NCI-H128 (cell line): ENCODE measurements around the gene HECTD4.

Experiments
- DNase-seq: peaks from one replicate; lab custom pipeline; 2025; ENCODE audit not compliant: unreplicated experiment; lab: John Stamatoyannopoulos, UW

HECTD4 gene

GRCh38 chr12:112218150-112218549, 164.1 kb downstream of the HECTD4 start:
- no peak for DNase-seq

GRCh38 chr12:112217647-112218046, 164.6 kb downstream of the HECTD4 start:
- no peak for DNase-seq

- DNase-seq: no peak
These were observed 166.0 kb downstream of the HECTD4 start for GRCh38 chr12:112216223-112216622.

DNA sequence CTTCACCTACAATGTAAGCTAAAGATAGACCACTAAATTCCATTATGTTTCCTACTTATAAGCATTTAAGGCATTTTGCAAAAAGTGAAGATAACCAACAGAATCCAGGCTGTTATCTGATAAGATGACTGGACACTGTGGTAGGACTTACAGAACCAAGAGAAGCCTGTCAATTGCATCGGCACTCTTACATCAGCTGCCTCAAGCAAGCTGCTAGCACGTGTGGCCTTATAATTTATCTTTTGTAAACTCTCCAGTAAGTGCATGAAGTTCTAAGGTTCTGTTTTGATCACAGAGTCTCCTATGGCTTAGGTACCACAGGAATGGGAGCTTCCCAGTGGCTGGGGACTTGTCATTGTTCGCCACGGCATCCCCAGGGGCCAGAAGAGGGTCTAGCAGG, 168.2 kb downstream of the HECTD4 start:
- DNase-seq: no peak

DNA sequence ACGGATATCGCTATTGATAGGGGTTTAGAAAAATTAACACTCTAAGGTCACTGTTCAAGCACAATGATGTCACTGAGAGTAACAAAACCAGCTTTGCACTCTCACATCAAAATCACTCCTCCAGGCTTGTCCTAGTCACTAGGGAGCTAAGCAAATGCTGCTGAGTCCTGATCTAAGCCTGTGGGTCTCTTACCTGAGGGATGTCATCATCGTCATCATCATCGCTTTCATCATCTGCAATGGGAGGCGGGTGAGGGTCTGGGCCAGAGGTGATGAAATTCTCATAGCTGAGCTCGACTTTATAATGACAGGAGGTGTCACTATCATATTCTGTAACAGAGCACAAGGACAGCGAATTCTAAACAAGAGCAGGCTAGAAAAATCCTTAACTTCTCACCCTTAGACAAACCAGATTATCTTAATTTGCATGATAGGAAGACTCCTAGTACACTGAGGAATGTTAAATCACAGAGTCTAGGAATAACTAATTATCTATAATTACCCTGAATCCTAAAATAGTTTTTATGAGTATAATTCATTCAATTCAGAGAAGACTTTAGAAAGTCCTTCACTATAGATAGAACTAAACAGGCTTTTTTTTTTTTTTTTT, 173.8 kb downstream of the HECTD4 start:
- no peak for DNase-seq

- no peak for DNase-seq
These were observed 174.8 kb downstream of the HECTD4 start for GRCh38 chr12:112207397-112207924.

DNA sequence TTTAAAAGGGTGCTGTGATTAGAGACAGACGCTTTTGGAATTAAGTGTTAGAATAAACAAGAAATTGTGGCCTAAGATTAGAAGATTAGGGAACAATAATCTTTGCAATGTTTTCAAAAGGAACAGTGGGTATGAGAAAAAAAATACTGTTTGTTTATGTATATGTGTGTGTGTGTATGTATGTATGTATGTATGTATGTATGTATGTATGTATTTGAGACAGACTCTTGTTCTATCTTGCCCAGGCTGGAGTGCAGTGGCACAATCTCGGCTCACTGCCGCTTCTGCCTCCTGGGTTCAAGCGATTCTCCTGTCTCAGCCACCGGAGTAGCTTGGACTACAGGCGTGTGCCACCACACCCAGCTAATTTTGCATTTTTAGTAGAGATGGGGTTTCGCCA, 175.3 kb downstream of the HECTD4 start:
- DNase-seq: no peak

GRCh38 chr12:112199136-112199535, 183.1 kb downstream of the HECTD4 start:
- no peak for DNase-seq

DNA sequence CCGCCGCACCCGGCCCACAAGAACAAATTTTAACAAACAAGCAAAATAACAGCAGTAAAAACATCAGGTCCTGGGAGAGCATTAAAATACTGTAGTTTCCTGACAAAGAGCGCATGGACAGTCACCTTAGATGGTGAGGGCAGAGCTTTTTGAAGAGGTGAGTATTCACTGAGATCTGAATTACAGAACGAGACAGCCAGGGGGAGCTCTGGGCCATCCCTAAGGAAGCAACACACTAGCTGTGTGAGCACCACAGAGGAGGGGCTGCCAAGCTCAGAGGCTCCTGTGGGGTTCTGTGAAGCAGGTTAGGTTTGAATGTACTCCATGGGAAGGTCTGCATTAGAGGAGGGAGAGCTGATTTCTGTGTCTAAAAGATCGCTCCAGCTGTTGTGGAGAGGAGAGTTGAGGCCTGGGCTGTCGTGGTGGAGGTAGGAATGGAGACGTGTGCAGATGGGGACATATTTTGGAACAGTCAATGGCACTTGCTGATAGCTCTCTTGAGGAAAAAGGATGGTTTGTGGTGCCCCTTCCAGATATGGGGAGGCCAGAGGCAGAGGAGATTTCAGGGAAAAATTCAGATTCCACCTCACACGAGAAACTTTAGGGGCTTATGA, 184.0 kb downstream of the HECTD4 start:
- DNase-seq: peak; percentile 16

- no peak for DNase-seq
These were observed 185.9 kb downstream of the HECTD4 start for GRCh38 chr12:112196196-112196875.

DNA sequence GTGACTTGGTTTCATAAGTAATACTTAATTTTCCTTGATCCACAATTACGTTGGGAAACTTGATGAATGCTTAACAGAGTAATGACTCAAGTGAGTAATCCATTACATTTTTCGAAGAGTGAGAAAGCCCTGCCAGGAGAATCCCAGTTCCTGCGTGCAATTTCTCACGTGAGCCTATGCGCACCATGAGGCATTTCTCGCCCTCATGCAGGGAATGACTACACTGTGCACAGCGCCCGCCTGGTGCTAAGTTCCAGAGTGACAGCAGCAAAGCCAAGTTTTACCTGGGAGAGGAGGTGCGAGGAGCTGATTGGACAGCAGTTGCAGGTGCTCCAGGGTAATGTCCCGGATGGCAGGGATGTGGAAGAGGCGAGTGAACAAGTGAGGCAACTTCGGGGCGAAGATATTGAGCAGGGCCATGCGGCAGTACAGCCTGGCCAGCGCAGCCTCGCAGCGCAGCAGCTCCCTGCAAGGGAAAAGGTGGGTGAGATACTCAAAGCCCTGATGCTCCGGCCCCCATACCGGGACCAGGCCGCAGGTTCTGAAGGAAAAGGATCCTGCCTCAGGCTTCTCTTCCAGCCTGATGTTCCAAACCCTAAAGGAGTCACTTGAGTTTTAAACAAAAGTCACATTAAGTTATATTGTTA, 187.5 kb downstream of the HECTD4 start:
- no peak for DNase-seq

GRCh38 chr12:112192475-112192874, 189.8 kb downstream of the HECTD4 start:
- no peak for DNase-seq

DNA sequence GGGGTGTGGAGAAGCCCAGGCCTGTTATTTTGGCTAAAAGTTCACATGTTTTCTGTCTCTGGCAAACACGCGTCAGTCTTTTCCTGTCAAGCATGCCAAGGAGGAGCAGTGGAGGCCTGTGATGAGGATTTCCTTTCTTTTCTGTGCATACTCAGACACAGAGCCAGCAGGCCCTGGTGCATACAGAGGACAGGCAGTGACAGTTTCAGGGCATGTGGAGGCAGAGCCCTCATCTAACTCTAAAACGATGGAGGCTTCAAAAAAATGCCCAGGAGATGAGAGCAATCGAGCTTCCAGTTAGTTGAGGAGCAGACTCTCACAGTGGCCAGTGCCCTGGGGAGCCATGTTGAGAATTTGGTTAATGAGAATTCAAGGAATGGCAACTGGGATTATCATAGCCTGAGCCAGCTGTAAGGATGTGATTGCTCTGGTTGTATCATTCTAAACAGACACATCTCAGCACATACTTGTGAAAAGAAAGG, 190.3 kb downstream of the HECTD4 start:
- DNase-seq: no peak

DNA sequence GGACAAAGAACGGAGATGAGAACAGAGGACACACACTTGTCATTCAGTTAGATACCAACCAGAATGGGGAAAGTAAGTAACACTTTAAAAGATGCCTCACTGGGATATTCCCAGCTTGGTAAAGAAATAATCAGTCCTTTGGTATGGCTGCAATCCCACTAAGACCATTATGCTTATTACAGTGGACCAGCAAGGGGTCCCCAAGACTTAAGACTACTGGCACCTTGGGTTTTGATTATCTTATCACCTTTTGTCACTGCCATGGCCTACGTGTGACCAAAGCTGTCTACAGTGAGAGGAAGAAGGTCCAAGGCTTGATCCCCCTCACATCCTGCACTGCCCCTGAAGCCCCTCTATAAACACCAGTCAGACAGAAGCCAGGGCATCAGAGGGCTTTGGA, 191.0 kb downstream of the HECTD4 start:
- DNase-seq: no peak

DNA sequence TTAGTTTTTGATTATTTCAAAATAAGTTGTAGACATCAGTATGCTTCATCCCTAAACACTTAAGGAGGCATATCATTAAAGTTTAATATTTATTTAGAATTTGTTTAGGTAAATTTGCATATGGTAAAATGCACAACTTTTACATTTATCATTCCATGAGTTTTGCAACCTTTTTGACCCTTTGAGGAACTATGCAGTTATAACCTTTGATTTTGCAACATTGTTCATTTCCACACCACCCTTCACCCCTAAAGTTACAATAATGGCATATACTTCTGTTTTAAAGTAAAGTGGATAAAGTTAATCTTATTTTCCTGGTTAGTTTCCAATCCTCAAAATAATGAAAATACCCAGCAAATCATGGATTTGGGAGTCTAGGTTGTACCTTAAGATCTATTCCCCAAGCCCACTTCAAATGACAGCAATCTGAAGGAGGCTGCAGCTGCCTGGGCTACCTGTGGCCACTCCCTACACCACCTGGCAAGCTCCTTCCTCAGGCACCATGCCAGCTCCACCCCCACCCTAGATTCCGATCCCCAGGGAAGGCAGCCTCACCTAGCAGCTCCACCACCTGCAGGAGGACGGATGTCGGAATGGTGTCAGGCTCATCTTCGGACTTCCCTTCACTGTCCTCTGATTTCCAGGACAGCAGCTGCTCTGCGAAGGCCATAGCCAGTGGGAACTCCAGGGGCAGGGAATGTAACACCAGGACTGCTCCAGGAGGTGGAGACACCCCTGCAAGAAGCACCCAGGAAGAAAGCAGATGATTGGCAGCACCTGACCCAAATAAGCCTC, 191.8 kb downstream of the HECTD4 start:
- no peak for DNase-seq

DNA sequence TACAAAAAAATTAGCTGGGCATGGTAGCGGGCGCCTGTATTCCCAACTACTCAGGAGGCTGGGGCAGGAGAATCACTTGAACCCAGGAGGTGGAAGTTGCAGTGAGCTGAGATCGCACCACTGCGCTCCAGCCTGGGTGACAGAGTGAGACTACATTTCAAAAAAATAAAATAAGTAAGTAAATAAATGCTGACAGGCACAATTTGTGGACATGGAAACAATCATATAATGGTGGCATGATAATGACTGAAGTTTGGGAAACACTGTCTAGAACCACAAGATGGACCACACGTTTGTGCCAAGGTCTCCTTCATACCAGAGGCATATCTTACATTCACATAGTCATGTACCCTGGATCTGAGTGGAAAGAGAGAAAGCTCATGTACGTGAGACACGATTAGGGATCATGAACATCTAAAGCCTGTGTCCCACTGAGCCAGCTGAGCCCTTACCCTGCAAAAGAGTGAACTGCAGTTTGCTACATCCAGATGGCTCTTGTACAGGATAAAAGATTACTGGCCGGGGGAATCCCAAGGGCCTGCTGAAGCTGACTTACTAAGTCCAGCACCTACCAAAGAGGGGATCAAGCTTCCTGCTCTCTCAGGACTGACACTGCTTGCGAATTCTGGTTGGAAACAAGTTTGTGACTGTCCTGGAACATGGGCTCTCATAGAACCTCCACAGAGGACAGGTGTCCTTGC, 194.0 kb downstream of the HECTD4 start:
- no peak for DNase-seq

DNA sequence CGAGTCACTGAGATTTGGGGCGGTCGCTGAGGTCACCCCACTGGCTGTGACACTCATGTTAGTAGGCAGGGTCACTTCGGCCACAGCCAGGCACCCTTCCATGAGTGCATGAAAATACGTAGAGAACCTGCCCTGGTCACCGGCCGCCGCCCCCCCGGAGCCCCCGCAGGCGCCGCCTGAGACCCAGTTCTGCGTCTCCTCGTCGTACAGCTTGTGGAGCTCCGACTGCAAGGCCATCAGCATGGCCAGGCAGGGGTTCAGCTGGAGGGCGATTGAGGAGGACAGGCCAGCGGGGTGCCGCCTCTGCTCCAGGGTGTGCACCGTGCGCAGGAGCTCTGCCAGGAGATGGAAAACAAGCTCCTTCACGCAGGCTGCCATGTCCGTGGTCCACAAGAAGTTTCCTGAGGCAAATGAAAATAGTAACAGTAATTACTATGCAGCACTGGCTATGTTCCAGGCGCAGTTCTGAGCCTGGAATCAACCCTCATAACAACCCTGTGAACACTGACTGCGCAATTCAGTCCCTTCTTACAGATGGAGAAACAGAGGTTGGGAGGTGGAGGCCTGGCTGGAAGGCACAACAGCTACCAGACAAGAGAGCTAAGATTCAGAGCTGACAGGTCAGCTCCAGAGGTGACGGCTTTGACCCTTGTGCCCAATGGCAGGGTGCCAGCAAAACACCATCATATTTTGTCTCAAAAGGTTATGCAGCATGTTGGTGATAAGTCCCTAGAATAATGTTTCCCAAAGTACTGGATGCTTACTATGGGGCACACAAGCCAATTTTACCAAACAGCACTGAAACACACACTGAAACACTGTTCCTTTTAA, 196.9 kb downstream of the HECTD4 start:
- DNase-seq: no peak

- DNase-seq: no peak
These were observed 198.0 kb downstream of the HECTD4 start for GRCh38 chr12:112184056-112184887.
